ENCODE measurements around the gene ENOX2. TPM values are rescaled to one million over a fixed set of nuclear protein-coding genes. Genes with fewer than 3 reads are reported as not detected.

Gene ENOX2
- total RNA-seq, 1 donor from 2014 or later, result 15.4 TPM

GRCh38 chrX:130628516-130628915 is 274.5 kb downstream of the ENOX2 start:
- TF ChIP-seq, protein P1, sequence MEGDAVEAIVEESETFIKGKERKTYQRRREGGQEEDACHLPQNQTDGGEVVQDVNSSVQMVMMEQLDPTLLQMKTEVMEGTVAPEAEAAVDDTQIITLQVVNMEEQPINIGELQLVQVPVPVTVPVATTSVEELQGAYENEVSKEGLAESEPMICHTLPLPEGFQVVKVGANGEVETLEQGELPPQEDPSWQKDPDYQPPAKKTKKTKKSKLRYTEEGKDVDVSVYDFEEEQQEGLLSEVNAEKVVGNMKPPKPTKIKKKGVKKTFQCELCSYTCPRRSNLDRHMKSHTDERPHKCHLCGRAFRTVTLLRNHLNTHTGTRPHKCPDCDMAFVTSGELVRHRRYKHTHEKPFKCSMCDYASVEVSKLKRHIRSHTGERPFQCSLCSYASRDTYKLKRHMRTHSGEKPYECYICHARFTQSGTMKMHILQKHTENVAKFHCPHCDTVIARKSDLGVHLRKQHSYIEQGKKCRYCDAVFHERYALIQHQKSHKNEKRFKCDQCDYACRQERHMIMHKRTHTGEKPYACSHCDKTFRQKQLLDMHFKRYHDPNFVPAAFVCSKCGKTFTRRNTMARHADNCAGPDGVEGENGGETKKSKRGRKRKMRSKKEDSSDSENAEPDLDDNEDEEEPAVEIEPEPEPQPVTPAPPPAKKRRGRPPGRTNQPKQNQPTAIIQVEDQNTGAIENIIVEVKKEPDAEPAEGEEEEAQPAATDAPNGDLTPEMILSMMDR (IDR thresholded peaks at IDR 0.05; ENCODE audit: partially characterized antibody, unreplicated experiment), result no peak
- DNase-seq, result no peak
- H3K9me3 Mint-ChIP-seq (ENCODE audit: unreplicated experiment), result no peaks in the 10 kb centered on the region
- no peak overlapping the region for H3K4me3 Mint-ChIP-seq (ENCODE audit: unreplicated experiment)
- peaks cover 5% of the 10 kb centered on the region for H3K4me1 Mint-ChIP-seq (ENCODE audit: low read depth, unreplicated experiment)
- no peaks in the 10 kb centered on the region for H3K27me3 Mint-ChIP-seq (ENCODE audit: unreplicated experiment)
- H3K27ac Mint-ChIP-seq (ENCODE audit: unreplicated experiment), result no peak overlapping the region
- no peaks in the 10 kb centered on the region for H3K36me3 Mint-ChIP-seq (ENCODE audit: unreplicated experiment)

DNA sequence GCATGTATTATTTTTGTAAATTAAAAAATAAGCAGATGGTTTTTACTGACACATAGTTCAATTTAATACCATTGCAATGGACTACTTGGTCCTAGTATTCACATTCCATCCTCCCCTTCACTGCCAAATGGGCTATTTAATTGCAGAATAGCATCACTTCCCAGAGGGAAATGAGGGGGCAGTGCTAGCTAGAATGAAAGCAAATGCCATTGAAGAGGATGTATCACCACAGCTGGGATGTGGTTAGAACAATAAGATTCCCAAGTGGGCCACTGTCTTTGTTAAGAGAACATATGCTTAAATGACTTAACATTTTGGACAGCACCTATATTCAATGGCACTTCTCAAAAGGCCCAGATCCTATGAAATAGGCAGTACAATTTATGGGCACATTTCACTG is 276.5 kb downstream of the ENOX2 start:
- Mint-ChIP-seq H3K4me1 (ENCODE audit: low read depth, unreplicated experiment) (peaks cover 5% of the 10 kb centered on the region), H3K4me3 (ENCODE audit: unreplicated experiment) (no peak overlapping the region), H3K9me3 (ENCODE audit: unreplicated experiment) (no peaks in the 10 kb centered on the region), H3K27ac (ENCODE audit: unreplicated experiment) (no peak overlapping the region), H3K27me3 (ENCODE audit: unreplicated experiment) (no peaks in the 10 kb centered on the region), H3K36me3 (ENCODE audit: unreplicated experiment) (no peaks in the 10 kb centered on the region)
- TF ChIP-seq, protein P1 (IDR thresholded peaks at IDR 0.05; ENCODE audit: partially characterized antibody, unreplicated experiment), result no peak
- DNase-seq, result no peak

DNA sequence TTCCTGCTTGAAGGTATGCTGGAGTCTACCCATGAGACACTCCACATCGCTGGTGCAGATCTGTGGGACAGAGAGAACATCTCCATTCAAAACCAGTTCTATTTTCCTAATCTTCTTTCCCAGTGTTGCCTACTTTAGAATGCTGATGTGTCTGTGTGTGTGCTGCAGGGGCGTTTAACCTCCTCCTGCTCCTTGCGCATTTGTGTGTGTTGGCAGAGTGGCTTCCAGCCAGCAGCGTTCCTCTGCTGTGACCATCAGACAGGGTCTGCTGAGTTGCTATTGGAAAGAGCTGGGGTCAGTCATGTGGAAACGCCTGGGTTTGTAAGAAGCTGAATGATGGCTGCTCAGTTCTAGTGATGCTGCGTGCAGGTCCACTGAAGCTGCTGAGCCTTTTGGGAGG is 277.6 kb downstream of the ENOX2 start:
- Mint-ChIP-seq H3K4me1 (ENCODE audit: low read depth, unreplicated experiment) (peaks cover 5% of the 10 kb centered on the region), H3K4me3 (ENCODE audit: unreplicated experiment) (no peak overlapping the region), H3K27me3 (ENCODE audit: unreplicated experiment) (no peaks in the 10 kb centered on the region), H3K9me3 (ENCODE audit: unreplicated experiment) (no peaks in the 10 kb centered on the region), H3K27ac (ENCODE audit: unreplicated experiment) (no peak overlapping the region), H3K36me3 (ENCODE audit: unreplicated experiment) (no peaks in the 10 kb centered on the region)
- TF ChIP-seq, protein P1 (IDR thresholded peaks at IDR 0.05; ENCODE audit: partially characterized antibody, unreplicated experiment), result no peak
- no peak for DNase-seq

- no peaks in the 10 kb centered on the region for H3K36me3 Mint-ChIP-seq (ENCODE audit: unreplicated experiment)
- no peak overlapping the region for H3K27ac Mint-ChIP-seq (ENCODE audit: unreplicated experiment)
- TF ChIP-seq, protein P1 (IDR thresholded peaks at IDR 0.05; ENCODE audit: partially characterized antibody, unreplicated experiment), result no peak
- H3K9me3 Mint-ChIP-seq (ENCODE audit: unreplicated experiment), result no peaks in the 10 kb centered on the region
- DNase-seq, result no peak
- no peaks in the 10 kb centered on the region for H3K27me3 Mint-ChIP-seq (ENCODE audit: unreplicated experiment)
- H3K4me3 Mint-ChIP-seq (ENCODE audit: unreplicated experiment), result no peak overlapping the region
- peaks cover 5% of the 10 kb centered on the region for H3K4me1 Mint-ChIP-seq (ENCODE audit: low read depth, unreplicated experiment)
Measured at GRCh38 chrX:130623518-130623917, 279.5 kb downstream of the ENOX2 start.

- DNase-seq, result no peak
- Mint-ChIP-seq H3K27ac (ENCODE audit: unreplicated experiment) (no peak overlapping the region), H3K9me3 (ENCODE audit: unreplicated experiment) (peaks cover under 1% of the 10 kb centered on the region), H3K36me3 (ENCODE audit: unreplicated experiment) (no peaks in the 10 kb centered on the region), H3K27me3 (ENCODE audit: unreplicated experiment) (no peaks in the 10 kb centered on the region), H3K4me1 (ENCODE audit: low read depth, unreplicated experiment) (no peaks in the 10 kb centered on the region), H3K4me3 (ENCODE audit: unreplicated experiment) (no peak overlapping the region)
- TF ChIP-seq, protein P1 (IDR thresholded peaks at IDR 0.05; ENCODE audit: partially characterized antibody, unreplicated experiment), result no peak
Measured at GRCh38 chrX:130615941-130616340, 287.1 kb downstream of the ENOX2 start.

Measured in glutamatergic neuron (in vitro differentiated cells).